DND-41 (cell line): ENCODE results near the gene GPR132.

ENCODE experiments used
- ATAC-seq: fragments of 200-7000 bp; cut with Tn5 transposase; 3 replicates; pipeline ENCODE4 v1.9.1; 2021; ENCODE audit warnings: low read depth; ENCODE audit not compliant: insufficient read depth
- DNase-seq: peaks from one replicate; pipeline ENCODE4 v3.0.0-alpha.2; 2020
- H2AFZ ChIP-seq: 2 replicates; pipeline ENCODE4 v1.6.0; 2012; ENCODE audit warnings: low read depth, low read length
- H3K27ac ChIP-seq: 2 replicates; pipeline ENCODE4 v1.5.1; 2012; ENCODE audit warnings: low read length, inconsistent platforms
- H3K27me3 ChIP-seq: fragments of 200-600 bp; sonication (generic); 2 replicates; pipeline ENCODE4 v1.6.0; 2012; ENCODE audit warnings: low read length, mild to moderate bottlenecking, inconsistent platforms; ENCODE audit not compliant: insufficient read depth, poor library complexity
- H3K36me3 ChIP-seq: 2 replicates; pipeline ENCODE4 v1.5.1; 2012; ENCODE audit warnings: low read length, inconsistent platforms; ENCODE audit not compliant: insufficient read depth
- H3K4me1 ChIP-seq: 2 replicates; pipeline ENCODE4 v1.5.1; 2012; ENCODE audit warnings: mild to moderate bottlenecking, low read length; ENCODE audit not compliant: insufficient read depth
- H3K4me2 ChIP-seq: 2 replicates; pipeline ENCODE4 v1.6.0; 2012; ENCODE audit warnings: mild to moderate bottlenecking, moderate library complexity, low read length, inconsistent platforms; ENCODE audit not compliant: insufficient read depth
- H3K4me3 ChIP-seq, 2 experiments: fragments of 200-600 bp in 1 of 2; shearing (Covaris generic) in 1 of 2; 2 replicates each; pipeline ENCODE4 v1.5.1; 2012 to 2016; ENCODE audit warnings: inconsistent platforms in 2 of 2, low read length in 2 of 2, mild to moderate bottlenecking in 2 of 2, low read depth in 1 of 2, moderate library complexity in 1 of 2
- H3K79me2 ChIP-seq: 2 replicates; pipeline ENCODE4 v1.6.0; 2012; ENCODE audit warnings: low read length, inconsistent platforms; ENCODE audit not compliant: insufficient read depth
- H3K9ac ChIP-seq: 2 replicates; pipeline ENCODE4 v1.6.0; 2012; ENCODE audit warnings: low read depth, mild to moderate bottlenecking, inconsistent platforms, low read length, moderate library complexity
- H3K9me3 ChIP-seq: 2 replicates; pipeline ENCODE4 v1.5.1; 2012; ENCODE audit warnings: low read length, moderate library complexity, mild to moderate bottlenecking, inconsistent platforms; ENCODE audit not compliant: insufficient read depth, severe bottlenecking
- H4K20me1 ChIP-seq: 2 replicates; pipeline ENCODE4 v1.6.0; 2012; ENCODE audit warnings: low read length; ENCODE audit not compliant: insufficient read depth
- EZH2 ChIP-seq: IDR thresholded peaks from 3 replicates; pipeline ENCODE4 v1.6.1; 2012; ENCODE audit warnings: borderline replicate concordance, low read depth, mild to moderate bottlenecking, moderate library complexity, low read length, inconsistent platforms; ENCODE audit not compliant: severe bottlenecking
- TF ChIP-seq, protein P1 (sequence below): IDR thresholded peaks from 2 replicates; pipeline ENCODE4 v1.5.1; 2012; ENCODE audit warnings: borderline replicate concordance, low read length, moderate library complexity, mild to moderate bottlenecking; ENCODE audit not compliant: poor library complexity, severe bottlenecking; ENCODE audit errors: extremely low read depth

The GPR132 gene

DNA sequence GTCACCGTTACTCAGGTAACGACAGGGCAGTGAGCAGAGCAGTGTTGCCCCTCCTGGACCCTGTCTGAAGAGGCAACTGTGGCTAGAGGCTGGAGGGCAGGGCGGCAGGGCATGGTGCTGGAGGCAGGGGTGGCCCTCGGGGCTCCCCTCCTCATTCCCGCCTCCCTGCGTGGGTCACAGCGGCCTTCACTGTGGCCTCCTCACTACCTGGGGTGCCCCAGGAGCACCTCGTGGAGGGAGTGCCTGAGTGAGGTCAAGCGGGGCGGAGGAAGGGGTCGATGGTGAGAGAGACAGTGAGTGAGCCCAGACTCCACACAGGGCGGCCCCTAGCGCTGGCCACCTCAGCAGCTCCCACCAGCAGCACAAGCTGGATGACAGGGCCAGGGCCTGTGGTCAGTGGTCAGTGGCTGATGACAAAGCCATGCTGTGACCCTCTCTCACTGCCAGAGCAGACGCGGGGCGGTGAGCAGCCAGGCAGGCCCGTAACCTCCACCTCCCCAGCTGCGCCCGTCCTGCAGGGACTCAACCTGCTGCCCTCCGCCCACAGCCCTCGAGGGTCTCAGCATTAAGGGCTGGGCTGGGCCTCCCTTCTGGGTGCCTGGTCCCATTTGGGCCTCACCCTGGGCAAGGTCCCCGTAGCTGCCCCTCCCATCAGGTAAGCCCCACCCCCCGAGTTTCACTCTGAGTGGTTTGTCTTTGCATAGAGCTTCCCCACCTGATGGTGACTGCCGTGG lies 17.8 kb downstream of the GPR132 start:
- Histone ChIP-seq H3K4me1 (peaks cover 9% of the 10 kb centered on the region), H3K79me2 (no peaks in the 10 kb centered on the region), H4K20me1 (no peaks in the 10 kb centered on the region; the same call in 1 of the 2 replicates), H3K9me3 (no peaks in the 10 kb centered on the region), H3K9ac (no peak overlapping the region), H3K4me3 (no peak overlapping the region), H3K4me2 (no peak overlapping the region), H3K36me3 (no peaks in the 10 kb centered on the region), H3K27me3 (peaks cover 13% of the 10 kb centered on the region), H2AFZ (no peak overlapping the region), H3K27ac (no peak overlapping the region)
- ATAC-seq (no peak), DNase-seq (no peak)
- TF ChIP-seq, protein P1, sequence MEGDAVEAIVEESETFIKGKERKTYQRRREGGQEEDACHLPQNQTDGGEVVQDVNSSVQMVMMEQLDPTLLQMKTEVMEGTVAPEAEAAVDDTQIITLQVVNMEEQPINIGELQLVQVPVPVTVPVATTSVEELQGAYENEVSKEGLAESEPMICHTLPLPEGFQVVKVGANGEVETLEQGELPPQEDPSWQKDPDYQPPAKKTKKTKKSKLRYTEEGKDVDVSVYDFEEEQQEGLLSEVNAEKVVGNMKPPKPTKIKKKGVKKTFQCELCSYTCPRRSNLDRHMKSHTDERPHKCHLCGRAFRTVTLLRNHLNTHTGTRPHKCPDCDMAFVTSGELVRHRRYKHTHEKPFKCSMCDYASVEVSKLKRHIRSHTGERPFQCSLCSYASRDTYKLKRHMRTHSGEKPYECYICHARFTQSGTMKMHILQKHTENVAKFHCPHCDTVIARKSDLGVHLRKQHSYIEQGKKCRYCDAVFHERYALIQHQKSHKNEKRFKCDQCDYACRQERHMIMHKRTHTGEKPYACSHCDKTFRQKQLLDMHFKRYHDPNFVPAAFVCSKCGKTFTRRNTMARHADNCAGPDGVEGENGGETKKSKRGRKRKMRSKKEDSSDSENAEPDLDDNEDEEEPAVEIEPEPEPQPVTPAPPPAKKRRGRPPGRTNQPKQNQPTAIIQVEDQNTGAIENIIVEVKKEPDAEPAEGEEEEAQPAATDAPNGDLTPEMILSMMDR: no peak
- no peak for TF ChIP-seq EZH2

DNA sequence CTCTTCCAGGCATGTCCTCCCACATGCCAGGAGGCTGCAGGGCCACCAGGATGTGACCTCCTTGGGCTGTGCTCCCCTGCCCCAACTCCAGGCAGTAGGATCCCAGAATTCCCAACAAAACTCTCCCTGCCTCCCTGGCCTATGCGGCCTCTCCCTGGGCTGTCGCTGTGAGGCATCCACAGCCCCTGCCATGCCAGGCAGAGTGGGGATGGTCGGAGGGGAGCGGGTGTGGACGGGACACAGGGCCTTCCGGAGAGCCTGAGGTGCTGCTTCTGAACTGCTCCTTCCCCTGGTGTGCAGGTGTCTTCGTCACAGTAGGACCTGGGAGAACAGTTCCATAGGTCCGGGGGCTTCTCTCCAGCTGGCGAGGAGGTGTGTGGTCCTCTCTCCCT lies 18.3 kb downstream of the GPR132 start:
- H3K36me3 ChIP-seq: no peaks in the 10 kb centered on the region
- DNase-seq: no peak
- no peak overlapping the region for H3K4me2 ChIP-seq
- H3K9me3 ChIP-seq: no peaks in the 10 kb centered on the region
- peaks cover 13% of the 10 kb centered on the region for H3K27me3 ChIP-seq
- peaks cover 9% of the 10 kb centered on the region for H3K4me1 ChIP-seq
- no peaks in the 10 kb centered on the region for H3K79me2 ChIP-seq
- no peaks in the 10 kb centered on the region; the same call in 1 of the 2 replicates for H4K20me1 ChIP-seq
- no peak overlapping the region for H2AFZ ChIP-seq
- H3K9ac ChIP-seq: no peak overlapping the region
- ATAC-seq: no peak
- H3K27ac ChIP-seq: no peak overlapping the region
- TF ChIP-seq EZH2: no peak
- no peak overlapping the region for H3K4me3 ChIP-seq

DNA sequence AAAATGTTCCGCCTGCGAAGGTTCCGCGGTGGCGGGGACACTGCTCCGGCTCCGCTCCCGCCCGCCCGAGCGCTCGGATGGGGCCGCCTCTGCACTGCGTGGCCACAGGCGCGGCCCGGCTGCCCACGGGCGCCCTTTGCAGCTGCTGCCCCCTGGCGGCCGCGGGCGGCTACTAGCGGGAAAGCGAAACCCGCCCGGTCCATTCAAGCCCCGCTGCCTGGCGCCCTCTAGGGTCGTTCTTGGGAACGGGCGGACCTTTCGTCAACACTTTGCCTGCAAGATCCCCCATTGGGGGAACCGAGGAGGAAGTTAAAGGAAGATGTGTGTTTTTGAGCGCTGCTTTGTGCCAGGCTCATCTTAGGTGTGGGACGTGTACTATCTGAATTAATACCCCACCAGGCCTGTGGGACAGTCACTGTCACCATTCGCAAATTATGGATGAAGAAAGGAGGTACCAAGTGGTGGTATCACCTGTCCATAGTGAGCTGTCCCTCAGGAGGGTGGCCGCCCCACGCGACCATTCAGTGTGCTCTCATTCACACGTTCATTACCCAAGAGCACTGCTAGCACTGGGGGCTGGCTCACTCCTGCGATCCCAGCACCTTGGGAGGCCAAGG lies 19.4 kb downstream of the GPR132 start:
- no peaks in the 10 kb centered on the region for H3K79me2 ChIP-seq
- H2AFZ ChIP-seq: peak overlapping the region; percentile 56
- no peak overlapping the region for H3K27ac ChIP-seq
- no peak for TF ChIP-seq EZH2
- TF ChIP-seq, protein P1: peak; percentile 99
- ATAC-seq: peak; percentile 92
- peak overlapping the region; percentile 31 for H3K4me2 ChIP-seq
- no peaks in the 10 kb centered on the region; the same call in 1 of the 2 replicates for H4K20me1 ChIP-seq
- peaks cover 13% of the 10 kb centered on the region for H3K27me3 ChIP-seq
- no peak overlapping the region for H3K9ac ChIP-seq
- peaks cover 9% of the 10 kb centered on the region for H3K4me1 ChIP-seq
- H3K9me3 ChIP-seq: no peaks in the 10 kb centered on the region
- no peaks in the 10 kb centered on the region for H3K36me3 ChIP-seq
- peak; percentile 88 for DNase-seq
- no peak overlapping the region for H3K4me3 ChIP-seq

DNA sequence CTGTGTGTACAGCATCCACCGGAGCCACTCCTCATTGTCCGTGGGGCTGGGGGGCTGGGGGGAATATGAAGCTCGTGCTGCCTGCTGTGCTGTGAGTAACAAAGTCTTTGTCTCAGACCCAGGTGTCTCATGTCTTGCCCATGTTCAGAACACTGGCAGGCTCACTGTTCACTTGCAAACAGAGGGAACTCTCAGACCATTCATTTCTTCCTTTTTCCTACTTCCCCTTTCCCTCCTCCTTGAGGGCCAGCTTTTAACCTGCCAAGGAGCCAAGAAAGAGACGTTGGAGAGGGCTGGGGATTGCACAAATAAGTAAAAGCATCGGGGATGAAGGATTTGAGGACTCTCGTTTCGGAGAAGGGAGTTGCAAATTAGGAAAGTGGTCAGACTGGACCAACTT lies 21.6 kb downstream of the GPR132 start:
- TF ChIP-seq, protein P1: no peak
- no peak for TF ChIP-seq EZH2
- H3K36me3 ChIP-seq: no peaks in the 10 kb centered on the region
- ATAC-seq: no peak
- H3K9me3 ChIP-seq: no peaks in the 10 kb centered on the region
- H3K9ac ChIP-seq: no peak overlapping the region
- no peak for DNase-seq
- H3K27me3 ChIP-seq: peaks cover 13% of the 10 kb centered on the region
- H3K79me2 ChIP-seq: no peaks in the 10 kb centered on the region
- no peaks in the 10 kb centered on the region for H4K20me1 ChIP-seq
- H3K4me3 ChIP-seq: no peak overlapping the region
- no peak overlapping the region for H2AFZ ChIP-seq
- no peak overlapping the region for H3K27ac ChIP-seq
- peaks cover 9% of the 10 kb centered on the region for H3K4me1 ChIP-seq
- no peak overlapping the region for H3K4me2 ChIP-seq
